Measurements from ENCODE around the gene DUOX1. TPM values are rescaled to one million over a fixed set of nuclear protein-coding genes. Genes with fewer than 3 reads are reported as not detected.

Gene DUOX1
- total and polyA plus RNA-seq, 12 donors, result 2.5 to 98.8 (median 23.6) TPM; not detected in 1

- no peaks in the 10 kb centered on the region for H3K36me3 ChIP-seq (replicated peaks in 1 of 2)
- H3K4me3 ChIP-seq, result no peak overlapping the region
- 82 to 89% (median 85%) methylated on average over 5 to 12 of the region's 12 CpGs for WGBS, 4 donors
- intact Hi-C loops (cut with DNase I), result no loop called here
- no peaks in the 10 kb centered on the region for H3K9me3 ChIP-seq (replicated peaks in 1 of 3)
- no peaks in the 10 kb centered on the region for H3K27me3 ChIP-seq
- no peak overlapping the region for H3K27ac ChIP-seq
- no peak for DNase-seq
- TF ChIP-seq CTCF (IDR thresholded peaks at IDR 0.05), result no peak
- no peak for TF ChIP-seq POLR2A (IDR thresholded peaks at IDR 0.05)
- no peaks in the 10 kb centered on the region for H3K4me1 ChIP-seq (replicated peaks in 1 of 2)
Measured at GRCh38 chr15:45148076-45149059, 18.6 kb downstream of the DUOX1 start.

GRCh38 chr15:45149060-45149459 is 19.3 kb downstream of the DUOX1 start:
- H3K4me3 ChIP-seq, result no peak overlapping the region
- DNase-seq, result no peak
- no peaks in the 10 kb centered on the region for H3K4me1 ChIP-seq (replicated peaks in 1 of 2)
- no peaks in the 10 kb centered on the region for H3K36me3 ChIP-seq (replicated peaks in 1 of 2)
- no peak overlapping the region for H3K27ac ChIP-seq
- TF ChIP-seq POLR2A (IDR thresholded peaks at IDR 0.05), result no peak
- H3K9me3 ChIP-seq (replicated peaks in 1 of 3), result no peaks in the 10 kb centered on the region
- intact Hi-C loops (cut with DNase I), result no loop called here
- no peaks in the 10 kb centered on the region for H3K27me3 ChIP-seq
- WGBS, 4 donors, result 74 to 100% (median 91%) methylated on average over 1 of the region's 1 CpG

GRCh38 chr15:45150481-45150880 is 20.7 kb downstream of the DUOX1 start:
- WGBS, 4 donors, result 62 to 80% (median 76%) methylated on average over 2 to 6 of the region's 6 CpGs

GRCh38 chr15:45150997-45151396 is 21.2 kb downstream of the DUOX1 start:
- no peaks in the 10 kb centered on the region for H3K4me1 ChIP-seq (replicated peaks in 1 of 2)
- no peak for TF ChIP-seq CTCF (IDR thresholded peaks at IDR 0.05)
- no peak for TF ChIP-seq POLR2A (IDR thresholded peaks at IDR 0.05)
- H3K9me3 ChIP-seq (replicated peaks in 1 of 3), result no peaks in the 10 kb centered on the region
- H3K27me3 ChIP-seq, result no peaks in the 10 kb centered on the region
- no peak overlapping the region for H3K27ac ChIP-seq
- DNase-seq, result no peak
- intact Hi-C loops (cut with DNase I), result no loop called here
- WGBS, 4 donors, result 80 to 93% (median 90%) methylated on average over 6 of the region's 6 CpGs
- no peaks in the 10 kb centered on the region for H3K36me3 ChIP-seq (replicated peaks in 1 of 2)
- no peak overlapping the region for H3K4me3 ChIP-seq

More at GRCh38 chr15:45150481-45150880, 20.7 kb downstream of the DUOX1 start:
- H3K4me3 ChIP-seq, result no peak overlapping the region
- intact Hi-C loops (cut with DNase I), result no loop called here
- H3K27ac ChIP-seq, result no peak overlapping the region
- H3K9me3 ChIP-seq (replicated peaks in 1 of 3), result no peaks in the 10 kb centered on the region
- DNase-seq, result no peak
- H3K27me3 ChIP-seq, result no peaks in the 10 kb centered on the region
- TF ChIP-seq CTCF (IDR thresholded peaks at IDR 0.05) (no peak), POLR2A (IDR thresholded peaks at IDR 0.05) (no peak)
- no peaks in the 10 kb centered on the region for H3K36me3 ChIP-seq (replicated peaks in 1 of 2)
- H3K4me1 ChIP-seq (replicated peaks in 1 of 2), result no peaks in the 10 kb centered on the region

Measured in adrenal gland (tissue), 12 donors.